Urinary bladder (tissue), 4 donors: ENCODE data around the gene CES2. TPM values are rescaled to one million over a fixed set of nuclear protein-coding genes. Genes with fewer than 3 reads are reported as not detected.

Experiments used
- DNase-seq: peaks from one replicate; pipeline ENCODE4 v3.0.0-alpha.2; 2015; ENCODE audit errors: extremely low spot score
- H3K27ac ChIP-seq: one replicate; pipeline ENCODE4 v1.5.1; 2013; ENCODE audit warnings: low read depth, mild to moderate bottlenecking, moderate library complexity
- H3K36me3 ChIP-seq: one replicate; pipeline ENCODE4 v1.6.1; 2013; ENCODE audit warnings: mild to moderate bottlenecking, moderate library complexity; ENCODE audit not compliant: insufficient read depth
- H3K4me1 ChIP-seq: one replicate; pipeline ENCODE4 v1.6.1; 2013; ENCODE audit warnings: mild to moderate bottlenecking, moderate library complexity; ENCODE audit not compliant: insufficient read depth
- H3K4me3 ChIP-seq: one replicate; pipeline ENCODE4 v1.5.1; 2013; ENCODE audit warnings: low read depth, low read length
- WGBS: extraction: QIAGEN DNeasy Blood & Tissue Kit; methylation state at CpG from one replicate; pipeline ENCODE4 v1.1.7; 2013; 5-methylcytosine and 5-hydroxymethylcytosine counted together
- polyA plus RNA-seq: library from polyadenylated mRNA; stranded (reverse); fragments of 200-250 nt; gene quantifications from one replicate; pipeline ENCODE4 v1.2.3, GENCODE V29; 2013
- total RNA-seq: library from RNA; depleted of rRNA; stranded (reverse); fragments of >200 nt; gene quantifications from one replicate; pipeline ENCODE4 v1.2.3, GENCODE V29; 2014
- donor health status: healthy with polysubstance abuse.
- donor health status: healthy.

Gene CES2
- total and polyA plus RNA-seq, 2 donors = 12.9 to 32.5 TPM

DNA sequence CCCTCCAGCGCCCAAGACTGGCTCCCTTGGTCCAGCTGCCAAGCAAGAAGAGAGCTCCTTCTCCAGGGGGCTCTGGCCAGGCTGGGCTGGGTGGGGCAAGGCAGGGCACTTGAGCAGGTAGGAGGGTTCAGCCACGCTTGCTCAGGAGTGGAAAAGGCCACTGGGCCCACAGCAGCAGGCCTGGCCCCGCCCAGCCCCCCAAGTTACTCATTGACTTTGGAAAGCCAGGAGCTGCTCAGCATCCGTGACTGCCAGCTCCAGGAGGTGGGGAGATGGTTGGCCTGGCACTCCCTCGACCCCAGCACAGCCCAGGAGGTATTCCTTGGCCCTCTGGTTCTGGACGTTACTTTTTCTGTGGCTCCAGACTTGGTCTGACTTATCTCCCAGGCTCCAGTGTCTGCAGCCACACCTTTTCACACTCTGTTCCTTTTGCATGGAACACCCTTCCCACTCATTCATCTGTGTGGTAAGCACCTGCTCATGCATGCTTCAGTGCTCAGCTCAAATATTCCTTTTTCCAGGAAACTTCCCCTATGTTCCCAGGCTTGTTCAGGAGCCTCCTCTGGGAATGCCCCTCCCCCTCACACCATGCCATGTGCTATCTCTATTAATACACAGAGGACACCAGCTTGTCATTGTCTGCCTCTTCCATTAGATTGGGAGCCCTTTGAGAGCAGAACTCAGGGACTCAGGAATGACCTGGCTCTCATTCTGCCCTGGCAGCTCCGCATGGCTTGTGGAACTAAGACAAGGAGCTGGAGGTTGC, 16.3 kb upstream of the CES2 start, which contains the start of gene CDH16:
Gene CDH16 (minus strand): TSS at position 83 of the 766 bp plus-strand sequence. CDS start 820 bp downstream, outside the sequence.
- WGBS = 87% methylated on average over 7 of the region's 7 CpGs
- DNase-seq = no peak
- Histone ChIP-seq H3K27ac (no peak within 1 kb of the TSS), H3K36me3 (no peaks in the 10 kb centered on the region), H3K4me3 (no peak within 1 kb of the TSS), H3K4me1 (no peaks in the 10 kb centered on the region)

GRCh38 chr16:66919569-66920298, 15.6 kb upstream of the CES2 start:
- no peaks in the 10 kb centered on the region for H3K4me1 ChIP-seq

DNA sequence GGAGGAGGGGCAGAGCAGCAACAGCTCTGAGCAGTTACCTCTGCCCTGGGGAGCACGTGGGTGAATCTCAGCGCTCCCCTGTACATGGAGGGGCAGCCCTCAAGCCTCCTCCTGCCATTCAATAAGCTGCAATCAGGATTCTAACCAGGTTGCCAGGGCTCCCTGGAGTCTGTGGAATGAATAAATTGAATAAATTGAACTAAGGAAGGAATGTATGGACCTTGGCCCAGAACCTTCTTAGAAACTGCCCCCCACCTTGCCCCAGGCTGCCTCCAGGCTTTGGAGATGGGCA, 15.1 kb upstream of the CES2 start:
- H3K4me3 ChIP-seq = no peak overlapping the region
- 67% methylated on average over 2 of the region's 2 CpGs for WGBS
- DNase-seq = no peak
- H3K36me3 ChIP-seq = no peaks in the 10 kb centered on the region
- no peaks in the 10 kb centered on the region for H3K4me1 ChIP-seq
- H3K27ac ChIP-seq = no peak overlapping the region

More at GRCh38 chr16:66919569-66920298, 15.6 kb upstream of the CES2 start:
- no peak overlapping the region for H3K4me3 ChIP-seq
- H3K36me3 ChIP-seq = no peaks in the 10 kb centered on the region
- 74% methylated on average over 5 of the region's 5 CpGs for WGBS
- no peak overlapping the region for H3K27ac ChIP-seq
- DNase-seq = no peak

- no peak overlapping the region for H3K4me3 ChIP-seq
- DNase-seq = no peak
- H3K27ac ChIP-seq = no peak overlapping the region
- no peaks in the 10 kb centered on the region for H3K36me3 ChIP-seq
- 75% methylated on average over 9 of the region's 9 CpGs for WGBS
- H3K4me1 ChIP-seq = no peaks in the 10 kb centered on the region
These were observed 14.2 kb upstream of the CES2 start for GRCh38 chr16:66920924-66921680.

GRCh38 chr16:66921729-66922450, 13.4 kb upstream of the CES2 start:
- Histone ChIP-seq H3K4me1 (no peaks in the 10 kb centered on the region), H3K4me3 (no peak overlapping the region), H3K27ac (no peak overlapping the region), H3K36me3 (no peaks in the 10 kb centered on the region)
- 78% methylated on average over 42 of the region's 42 CpGs for WGBS
- DNase-seq = no peak

- 42% methylated on average over 18 of the region's 18 CpGs for WGBS
- H3K4me3 ChIP-seq = peak overlapping the region; percentile 1
- H3K4me1 ChIP-seq = no peaks in the 10 kb centered on the region
- no peak overlapping the region for H3K27ac ChIP-seq
- no peak for DNase-seq
- no peaks in the 10 kb centered on the region for H3K36me3 ChIP-seq
These were observed 12.0 kb upstream of the CES2 start for GRCh38 chr16:66923247-66923731.

DNA sequence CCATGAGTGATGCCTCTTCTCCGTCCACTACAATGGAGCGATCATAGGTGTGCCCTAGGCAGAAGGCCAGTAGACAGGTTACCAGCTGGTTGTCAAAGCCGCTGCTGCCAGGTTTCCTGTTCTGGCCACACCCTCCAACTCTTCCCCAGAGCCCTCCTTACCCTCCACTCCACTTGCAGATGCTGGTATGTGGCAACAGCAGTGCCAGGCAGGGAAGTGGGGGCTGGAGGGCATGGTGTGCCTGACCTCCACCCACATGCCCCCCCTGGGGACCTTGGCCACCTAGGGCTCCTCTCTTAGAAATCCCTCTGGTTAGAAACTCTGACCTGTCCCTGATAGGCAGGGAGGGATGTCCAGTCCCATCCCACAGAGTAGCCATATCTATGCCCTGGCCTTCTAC, 11.4 kb upstream of the CES2 start:
- Histone ChIP-seq H3K27ac (no peak overlapping the region), H3K4me3 (peak overlapping the region; percentile 1), H3K36me3 (no peaks in the 10 kb centered on the region), H3K4me1 (no peaks in the 10 kb centered on the region)
- no peak for DNase-seq
- 56% methylated on average over 3 of the region's 3 CpGs for WGBS

- DNase-seq = no peak
- Histone ChIP-seq H3K4me1 (no peaks in the 10 kb centered on the region), H3K27ac (peak overlapping the region; percentile 48), H3K36me3 (no peaks in the 10 kb centered on the region), H3K4me3 (peak overlapping the region; percentile 61)
- WGBS = 6% methylated on average over 72 of the region's 72 CpGs
These were observed 10.6 kb upstream of the CES2 start for GRCh38 chr16:66924527-66925321.

GRCh38 chr16:66925322-66925840, 9.9 kb upstream of the CES2 start, which contains the start of gene RRAD:
TSS of gene RRAD (minus strand) at chr16:66925535. CDS start at chr16:66925179, 356 bp downstream.
- 2% methylated on average over 42 of the region's 42 CpGs for WGBS
- peak within 1 kb of the TSS; percentile 61 for H3K4me3 ChIP-seq
- H3K27ac ChIP-seq = peak within 1 kb of the TSS; percentile 48
- no peaks in the 10 kb centered on the region for H3K4me1 ChIP-seq
- DNase-seq = no peak
- H3K36me3 ChIP-seq = no peaks in the 10 kb centered on the region

DNA sequence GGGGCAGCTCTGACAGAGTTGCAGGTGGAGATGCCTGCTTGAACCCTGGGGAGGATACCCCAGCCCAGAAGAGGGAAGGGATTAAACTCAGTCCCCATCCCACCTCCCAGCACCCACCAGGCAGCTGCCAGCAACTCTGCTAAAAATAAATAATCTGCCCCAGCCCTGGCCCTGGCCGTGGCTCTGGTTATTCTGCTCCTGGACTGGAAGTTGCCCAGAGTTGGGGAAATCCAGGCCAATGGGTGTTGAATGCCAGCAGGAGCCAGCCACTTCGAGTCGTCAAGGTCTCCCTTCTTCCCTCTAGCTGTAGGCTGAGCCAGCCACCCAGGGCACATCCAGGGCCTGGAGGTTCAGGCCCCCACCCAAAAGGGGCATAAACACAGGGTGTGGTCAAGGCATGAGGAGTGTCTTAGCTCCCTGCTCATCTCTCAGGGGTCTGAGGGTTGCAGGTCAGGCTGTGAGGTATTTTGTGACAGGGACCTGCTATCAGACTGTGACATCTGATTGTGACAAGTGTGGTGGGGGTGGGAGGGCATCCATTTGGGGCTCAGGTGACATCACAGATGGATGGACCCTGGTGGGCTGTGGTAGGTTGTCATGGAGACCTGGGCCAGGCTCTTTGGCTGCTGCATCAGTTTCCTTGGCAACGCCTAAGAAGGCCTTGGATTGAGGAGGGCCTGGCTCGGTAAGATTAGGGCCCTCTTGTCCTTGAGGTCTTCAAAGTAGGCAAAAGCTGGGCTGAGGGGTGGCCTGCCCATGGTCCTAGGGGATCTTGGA, 9.0 kb upstream of the CES2 start:
- DNase-seq = no peak
- Histone ChIP-seq H3K36me3 (no peaks in the 10 kb centered on the region), H3K4me3 (no peak overlapping the region), H3K27ac (no peak overlapping the region), H3K4me1 (no peaks in the 10 kb centered on the region)
- WGBS = 58% methylated on average over 5 of the region's 5 CpGs

GRCh38 chr16:66926961-66927436, 8.3 kb upstream of the CES2 start:
- WGBS = 65% methylated on average over 3 of the region's 3 CpGs
- H3K4me3 ChIP-seq = no peak overlapping the region
- no peak for DNase-seq
- no peaks in the 10 kb centered on the region for H3K36me3 ChIP-seq
- no peak overlapping the region for H3K27ac ChIP-seq
- H3K4me1 ChIP-seq = no peaks in the 10 kb centered on the region
